Right cardiac atrium (tissue), 5 donors: ENCODE results near the gene MPG. TPM values are rescaled to one million over a fixed set of nuclear protein-coding genes. Genes with fewer than 3 reads are reported as not detected.

Experiments
- ATAC-seq, 2 donors: fragments of 200-7000 bp; cut with Tn5 transposase; one replicate each; pipeline versions ENCODE4 v1.8.0 to v1.9.1; 2020; ENCODE audit warnings: moderate library complexity in 2 of 2, mild to moderate bottlenecking in 1 of 2
- DNase-seq, 3 donors: peaks; one replicate each; pipeline ENCODE4 v3.0.0-alpha.2; 2020
- H3K27ac ChIP-seq: one replicate; pipeline ENCODE4 v1.5.1; 2013; ENCODE audit warnings: mild to moderate bottlenecking, low read length, control low read depth, moderate library complexity
- H3K27me3 ChIP-seq: one replicate; pipeline ENCODE4 v1.6.1; 2013; ENCODE audit not compliant: control insufficient read depth, insufficient read depth
- H3K4me1 ChIP-seq: one replicate; pipeline ENCODE4 v1.6.1; 2013; ENCODE audit warnings: low read length; ENCODE audit not compliant: control insufficient read depth, insufficient read depth
- H3K4me3 ChIP-seq: one replicate; pipeline ENCODE4 v1.5.1; 2013; ENCODE audit warnings: low read length, control low read depth
- H3K9me3 ChIP-seq: one replicate; pipeline ENCODE4 v1.6.1; 2013; ENCODE audit warnings: low read length; ENCODE audit not compliant: control insufficient read depth
- WGBS: extraction: QIAGEN DNeasy Blood & Tissue Kit; methylation state at CpG from one replicate; pipeline ENCODE4 v1.1.7; 2013; 5-methylcytosine and 5-hydroxymethylcytosine counted together
- intact Hi-C, 4 donors: fragments of 100-400 bp; cut with DNase I; formaldehyde crosslinking; loops; one replicate each; pipeline versions ENCODE4 v1.11.0 to v1.14.0; 2022 to 2023
- polyA plus RNA-seq: library from polyadenylated mRNA; stranded (reverse); fragments of 200-250 nt; gene quantifications from one replicate; pipeline ENCODE4 v1.2.3, GENCODE V29; 2013
- total RNA-seq, 4 donors: library from RNA; stranded (reverse); fragmentation: NEBNext Ultra II Directional; extraction: Animal tissue kit (Norgen Biotek cat#: 25700); gene quantifications; one replicate each; pipeline ENCODE4 v1.2.1, GENCODE V29; 2021
- donor health status: healthy with polysubstance abuse.
- donor health status: DM: no; HTN: yes; CAD: no.
- donor health status: DM: no; HTN: no; CAD: no.
- donor health status: DM: no; HTN: yes; CAD: no; lungs with severe emphysema.
- donor health status: DM: yes; HTN: yes; CAD: no.

The MPG gene
- total and polyA plus RNA-seq, 5 donors: 31.8 to 56.8 (median 38.7) TPM

- ATAC-seq: peak; percentile 96
- Histone ChIP-seq H3K9me3 (no peaks in the 10 kb centered on the region), H3K4me1 (no peaks in the 10 kb centered on the region), H3K27me3 (no peaks in the 10 kb centered on the region), H3K27ac (peak within 1 kb of the TSS; percentile 76), H3K4me3 (peak within 1 kb of the TSS; percentile 64)
- intact Hi-C loops: no loop called here
- WGBS: under 1% methylated on average over 91 of the region's 91 CpGs
- peak; percentile 99 to 100 (median 100) for DNase-seq
These were observed 24.4 kb upstream of the MPG start, which contains the start of the genes POLR3K and SNRNP25 for GRCh38 chr16:53346-54236. TSS of gene POLR3K (minus strand) at chr16:53608. CDS start at chr16:53586, 22 bp downstream. TSS of gene SNRNP25 (plus strand) at chr16:53828. CDS start at chr16:54017, 189 bp downstream.

GRCh38 chr16:54237-54581, 23.8 kb upstream of the MPG start:
- Histone ChIP-seq H3K9me3 (no peaks in the 10 kb centered on the region), H3K27ac (no peak overlapping the region), H3K4me1 (no peaks in the 10 kb centered on the region), H3K27me3 (no peaks in the 10 kb centered on the region), H3K4me3 (peak overlapping the region; percentile 64)
- no peak for ATAC-seq
- DNase-seq: no peak
- intact Hi-C loops: no loop called here
- WGBS: 56% methylated on average over 12 of the region's 12 CpGs

GRCh38 chr16:55571-56136, 22.4 kb upstream of the MPG start:
- Histone ChIP-seq H3K9me3 (no peaks in the 10 kb centered on the region), H3K4me3 (no peak overlapping the region), H3K27me3 (no peaks in the 10 kb centered on the region), H3K4me1 (no peaks in the 10 kb centered on the region), H3K27ac (no peak overlapping the region)
- DNase-seq (no peak), ATAC-seq (no peak)
- intact Hi-C loops: no loop called here
- 85% methylated on average over 11 of the region's 11 CpGs for WGBS

- Histone ChIP-seq H3K27me3 (no peaks in the 10 kb centered on the region), H3K27ac (no peak overlapping the region), H3K9me3 (no peaks in the 10 kb centered on the region), H3K4me1 (no peaks in the 10 kb centered on the region), H3K4me3 (no peak overlapping the region)
- no peak for ATAC-seq
- WGBS: 83% methylated on average over 17 of the region's 17 CpGs
- intact Hi-C loops: no loop called here
- peak in 1 of 3 donors; percentile 52 for DNase-seq
These were observed 21.6 kb upstream of the MPG start for GRCh38 chr16:56231-56927.

- Histone ChIP-seq H3K4me3 (no peak overlapping the region), H3K27ac (no peak overlapping the region), H3K9me3 (no peaks in the 10 kb centered on the region), H3K4me1 (no peaks in the 10 kb centered on the region), H3K27me3 (no peaks in the 10 kb centered on the region)
- 59% methylated on average over 8 of the region's 8 CpGs for WGBS
- DNase-seq (no peak), ATAC-seq (no peak)
- intact Hi-C loops: no loop called here
These were observed 20.3 kb upstream of the MPG start for GRCh38 chr16:57711-58110.

GRCh38 chr16:58491-59439, 19.3 kb upstream of the MPG start:
- H3K27me3 ChIP-seq: no peaks in the 10 kb centered on the region
- no peak for DNase-seq
- WGBS: 87% methylated on average over 29 of the region's 29 CpGs
- no peak overlapping the region for H3K4me3 ChIP-seq
- ATAC-seq: no peak
- H3K9me3 ChIP-seq: no peaks in the 10 kb centered on the region
- intact Hi-C loops: no loop called here
- no peak overlapping the region for H3K27ac ChIP-seq
- no peaks in the 10 kb centered on the region for H3K4me1 ChIP-seq

GRCh38 chr16:59440-60059, 18.5 kb upstream of the MPG start:
- Histone ChIP-seq H3K4me3 (no peak overlapping the region), H3K27me3 (no peaks in the 10 kb centered on the region), H3K4me1 (no peaks in the 10 kb centered on the region), H3K9me3 (no peaks in the 10 kb centered on the region), H3K27ac (no peak overlapping the region)
- DNase-seq (no peak), ATAC-seq (no peak)
- intact Hi-C loops: no loop called here
- 88% methylated on average over 14 of the region's 14 CpGs for WGBS

- ATAC-seq (no peak), DNase-seq (no peak)
- Histone ChIP-seq H3K4me1 (no peaks in the 10 kb centered on the region), H3K4me3 (no peak overlapping the region), H3K9me3 (no peaks in the 10 kb centered on the region), H3K27ac (no peak overlapping the region), H3K27me3 (no peaks in the 10 kb centered on the region)
- 82% methylated on average over 11 of the region's 11 CpGs for WGBS
- intact Hi-C loops: no loop called here
These were observed 17.9 kb upstream of the MPG start for GRCh38 chr16:60166-60565.

GRCh38 chr16:60929-61878, 16.8 kb upstream of the MPG start:
- Histone ChIP-seq H3K9me3 (no peaks in the 10 kb centered on the region), H3K4me1 (no peaks in the 10 kb centered on the region), H3K27me3 (no peaks in the 10 kb centered on the region), H3K27ac (no peak overlapping the region), H3K4me3 (no peak overlapping the region)
- ATAC-seq: no peak
- peak in 2 of 3 donors; percentile 58 to 65 for DNase-seq
- 84% methylated on average over 89 of the region's 89 CpGs for WGBS
- intact Hi-C loops: no loop called here
